Measurements from ENCODE around the gene RHOT2. TPM values are rescaled to one million over a fixed set of nuclear protein-coding genes. Genes with fewer than 3 reads are reported as not detected.

Gene RHOT2
- total RNA-seq, 1 experiment from 2014 or later, result 98.5 TPM

- H3K4me1 ChIP-seq (ENCODE audit: control insufficient read depth in 1 of 2, insufficient read depth in 2 of 2, low read length in 2 of 2), result peaks cover 37 to 60% of the 10 kb centered on the region in 2 experiments
- BruUV-seq (replicated peaks), result no TSS peak
Observed at GRCh38 chr16:625977-626765, 41.8 kb upstream of the RHOT2 start.

More at GRCh38 chr16:625977-626765, 41.8 kb upstream of the RHOT2 start:
- ATAC-seq, result peak; percentile 13
- Histone ChIP-seq H3K9me2 (ENCODE audit: insufficient read depth) (no peaks in the 10 kb centered on the region), H2AFZ (ENCODE audit: low read depth, low read length, poor library complexity, severe bottlenecking) (no peak overlapping the region), H3K27me3 (ENCODE audit: insufficient read depth, low read length) (no peaks in the 10 kb centered on the region), H3K9ac (ENCODE audit: low read length) (peak overlapping the region; percentile 57), H3K79me2 (ENCODE audit: insufficient read depth, low read length) (no peaks in the 10 kb centered on the region), H3K9me3 (ENCODE audit: control insufficient read depth in 1 of 2, insufficient read depth in 1 of 2, low read depth in 1 of 2, low read length in 2 of 2) (no peaks in the 10 kb centered on the region), H3K4me3 (replicated peaks in 1 of 2; ENCODE audit: low read depth in 1 of 2, low read length in 2 of 2) (no peak overlapping the region), H3K27ac (ENCODE audit: low read depth, low read length) (peak overlapping the region; percentile 83), H3K36me3 (ENCODE audit: control insufficient read depth in 1 of 2, insufficient read depth in 2 of 2, low read length in 2 of 2) (no peaks in the 10 kb centered on the region), H3K4me2 (ENCODE audit: low read length) (peak overlapping the region; percentile 61), H4K20me1 (ENCODE audit: insufficient read depth) (no peaks in the 10 kb centered on the region)
- DNase-seq (ENCODE audit: low read depth, low spot score), result no peak
- intact Hi-C loops (cut with micrococcal nuclease), result loop anchor here (5.0 kb wide), 1 partner anchor 34 kb away; the partner anchor contains the start of gene RAB40C
- POLR2A ChIA-PET, result no interaction called here
- CTCF ChIA-PET, result no interaction called here
- TF ChIP-seq ZFX (IDR thresholded peaks at IDR 0.05) (no peak), EGR1 (IDR thresholded peaks at IDR 0.05; ENCODE audit: low read depth) (no peak), ELF1 (IDR thresholded peaks at IDR 0.05; ENCODE audit: borderline replicate concordance, low read depth) (no peak), SP1 (IDR thresholded peaks at IDR 0.05; ENCODE audit: low read depth) (no peak), ZNF274 (IDR thresholded peaks at IDR 0.05; ENCODE audit: low read depth, low read length) (no peak), REST (IDR thresholded peaks at IDR 0.05; ENCODE audit: low read depth) (no peak), RAD21 (IDR thresholded peaks at IDR 0.05; ENCODE audit: low read depth) (no peak), POLR2A (IDR thresholded peaks at IDR 0.05; ENCODE audit: borderline replicate concordance, extremely low read depth, insufficient read depth, insufficient read length) (no peak), JUND (IDR thresholded peaks at IDR 0.05) (no peak), CTCF (IDR thresholded peaks at IDR 0.05 in 2 of 3, conservative IDR thresholded peaks at IDR 0.05 in 1 of 3; ENCODE audit: borderline replicate concordance in 1 of 3, insufficient read depth in 1 of 3, low read depth in 2 of 3, low read length in 2 of 3) (no peak), CBX3 (IDR thresholded peaks at IDR 0.05; ENCODE audit: low read depth) (no peak), EZH2 (IDR thresholded peaks at IDR 0.05) (no peak)
- RAD21 ChIA-PET (ENCODE audit: low non-redundant PET in 1 of 2, low total read pairs in 2 of 2, uncharacterized antibody in 2 of 2, unreplicated experiment in 2 of 2), result no interaction called here

Measured in HCT116 (cell line).